Nephron (organoid): ENCODE data around the gene TMA16.

Experiments
- H3K27ac Mint-ChIP-seq, 3 experiments: 2 replicates each; pipeline ENCODE4 v1.8.0; 2020; ENCODE audit warnings: mixed read lengths in 3 of 3, mild to moderate bottlenecking in 2 of 3, moderate library complexity in 1 of 3
- H3K27me3 Mint-ChIP-seq: 2 replicates; pipeline ENCODE4 v1.8.0; 2021; ENCODE audit warnings: low read depth, mild to moderate bottlenecking, moderate library complexity, mixed read lengths
- H3K36me3 Mint-ChIP-seq: 2 replicates; pipeline ENCODE4 v1.8.0; 2020; ENCODE audit warnings: low read depth, mixed read lengths
- H3K4me1 Mint-ChIP-seq: 2 replicates; pipeline ENCODE4 v1.8.0; 2020; ENCODE audit warnings: mixed read lengths
- H3K4me3 Mint-ChIP-seq, 3 experiments: 2 replicates each; pipeline ENCODE4 v1.8.0; 2020; ENCODE audit warnings: mild to moderate bottlenecking in 3 of 3, mixed read lengths in 3 of 3, moderate library complexity in 2 of 3
- H3K9me3 Mint-ChIP-seq: 2 replicates; pipeline ENCODE4 v1.8.0; 2020; ENCODE audit warnings: mixed read lengths
- CTCF ChIP-seq, 3 experiments: fragments of 200-600 bp; sonication (generic); IDR thresholded peaks; one replicate each; pipeline ENCODE4 v1.5.0; 2021; ENCODE audit warnings: antibody characterized with exemption in 3 of 3; ENCODE audit not compliant: unreplicated experiment in 3 of 3

Gene TMA16

GRCh38 chr4:163470391-163470790, 24.1 kb upstream of the TMA16 start:
- Mint-ChIP-seq H3K27ac (no peak overlapping the region), H3K9me3 (no peaks in the 10 kb centered on the region), H3K36me3 (no peaks in the 10 kb centered on the region), H3K4me3 (no peak overlapping the region), H3K4me1 (no peaks in the 10 kb centered on the region), H3K27me3 (peaks cover 3% of the 10 kb centered on the region)
- no peak for TF ChIP-seq CTCF (IDR thresholded peaks at IDR 0.05; ENCODE audit: unreplicated experiment in 3 of 3)

GRCh38 chr4:163473130-163473529, 21.4 kb upstream of the TMA16 start:
- Mint-ChIP-seq H3K4me1 (no peaks in the 10 kb centered on the region), H3K4me3 (no peak overlapping the region), H3K36me3 (no peaks in the 10 kb centered on the region), H3K27ac (no peak overlapping the region), H3K27me3 (no peaks in the 10 kb centered on the region), H3K9me3 (no peaks in the 10 kb centered on the region)
- no peak for TF ChIP-seq CTCF (IDR thresholded peaks at IDR 0.05; ENCODE audit: unreplicated experiment in 3 of 3)

GRCh38 chr4:163473576-163473975, 20.9 kb upstream of the TMA16 start, which contains the start of gene TKTL2:
TKTL2 (minus strand) TSS chr4:163473754; CDS start chr4:163473734, 20 bp downstream.
- no peak within 1 kb of the TSS for H3K27ac Mint-ChIP-seq
- no peaks in the 10 kb centered on the region for H3K36me3 Mint-ChIP-seq
- no peak for TF ChIP-seq CTCF (IDR thresholded peaks at IDR 0.05; ENCODE audit: unreplicated experiment in 3 of 3)
- H3K27me3 Mint-ChIP-seq = no peaks in the 10 kb centered on the region
- H3K9me3 Mint-ChIP-seq = no peaks in the 10 kb centered on the region
- H3K4me1 Mint-ChIP-seq = no peaks in the 10 kb centered on the region
- H3K4me3 Mint-ChIP-seq = no peak within 1 kb of the TSS

GRCh38 chr4:163474027-163474426, 20.5 kb upstream of the TMA16 start:
- Mint-ChIP-seq H3K36me3 (no peaks in the 10 kb centered on the region), H3K27ac (no peak overlapping the region), H3K27me3 (no peaks in the 10 kb centered on the region), H3K4me1 (no peaks in the 10 kb centered on the region), H3K4me3 (no peak overlapping the region), H3K9me3 (no peaks in the 10 kb centered on the region)
- no peak for TF ChIP-seq CTCF (IDR thresholded peaks at IDR 0.05; ENCODE audit: unreplicated experiment in 3 of 3)

GRCh38 chr4:163476761-163477438, 17.6 kb upstream of the TMA16 start:
- Mint-ChIP-seq H3K27ac (no peak overlapping the region), H3K4me1 (no peaks in the 10 kb centered on the region), H3K36me3 (no peaks in the 10 kb centered on the region), H3K4me3 (no peak overlapping the region), H3K9me3 (no peaks in the 10 kb centered on the region), H3K27me3 (no peaks in the 10 kb centered on the region)
- TF ChIP-seq CTCF (IDR thresholded peaks at IDR 0.05; ENCODE audit: unreplicated experiment in 3 of 3) = no peak

- Mint-ChIP-seq H3K27ac (no peak overlapping the region), H3K4me3 (no peak overlapping the region), H3K4me1 (no peaks in the 10 kb centered on the region), H3K27me3 (no peaks in the 10 kb centered on the region), H3K36me3 (no peaks in the 10 kb centered on the region), H3K9me3 (no peaks in the 10 kb centered on the region)
- no peak for TF ChIP-seq CTCF (IDR thresholded peaks at IDR 0.05; ENCODE audit: unreplicated experiment in 3 of 3)
Measured at GRCh38 chr4:163482190-163482589, 12.3 kb upstream of the TMA16 start.
